Choroid plexus epithelial cell (primary cell): ENCODE results near the gene PPFIBP2.

Experiments
- DNase-seq: peaks from one replicate; pipeline ENCODE4 v3.0.0-alpha.2; 2010; ENCODE audit warnings: low read depth
- H3K4me3 ChIP-seq: 2 replicates; pipeline ENCODE4 v1.5.1; 2011; ENCODE audit warnings: low read depth, mild to moderate bottlenecking, control low read depth, low read length, moderate library complexity
- CTCF ChIP-seq: conservative IDR thresholded peaks from 2 replicates; pipeline ENCODE4 v1.5.1; 2011; ENCODE audit warnings: low read depth, mild to moderate bottlenecking, control low read depth, inconsistent platforms, low read length, moderate library complexity

The PPFIBP2 gene

GRCh38 chr11:7666292-7666866 is 152.6 kb downstream of the PPFIBP2 start:
- no peak overlapping the region for H3K4me3 ChIP-seq
- DNase-seq: no peak
- TF ChIP-seq CTCF: no peak

GRCh38 chr11:7667460-7667859 is 153.7 kb downstream of the PPFIBP2 start:
- H3K4me3 ChIP-seq: no peak overlapping the region
- peak; percentile 73 for DNase-seq
- no peak for TF ChIP-seq CTCF

GRCh38 chr11:7668464-7668863 is 154.7 kb downstream of the PPFIBP2 start:
- H3K4me3 ChIP-seq: no peak overlapping the region
- no peak for DNase-seq
- TF ChIP-seq CTCF: no peak

GRCh38 chr11:7668911-7669310 is 155.1 kb downstream of the PPFIBP2 start:
- no peak for TF ChIP-seq CTCF
- H3K4me3 ChIP-seq: no peak overlapping the region
- DNase-seq: no peak

GRCh38 chr11:7670641-7671040 is 156.8 kb downstream of the PPFIBP2 start:
- TF ChIP-seq CTCF: no peak
- DNase-seq: no peak

GRCh38 chr11:7671347-7672215 is 157.8 kb downstream of the PPFIBP2 start:
- DNase-seq: no peak
- H3K4me3 ChIP-seq: no peak overlapping the region
- no peak for TF ChIP-seq CTCF

More at GRCh38 chr11:7670641-7671040, 156.8 kb downstream of the PPFIBP2 start:
- no peak overlapping the region for H3K4me3 ChIP-seq
